Activated CD8-positive, alpha-beta memory T cell treated with anti-CD3 and anti-CD28 coated beads, Interleukin-2, amount 50 U/mL, for 24 hours (primary cell): ENCODE data around the gene BTF3.
"Not testable (repeated sequence)": the region's sequence is repeated elsewhere in the genome, so short reads cannot be mapped to it uniquely, and the experiment has no call there.

Source experiments
- DNase-seq: peaks from one replicate; pipeline ENCODE4 v3.0.0-alpha.2; 2020; ENCODE audit errors: extremely low read depth

The BTF3 gene

GRCh38 chr5:73486119-73486899 is 11.9 kb upstream of the BTF3 start:
- DNase-seq = no peak

DNA sequence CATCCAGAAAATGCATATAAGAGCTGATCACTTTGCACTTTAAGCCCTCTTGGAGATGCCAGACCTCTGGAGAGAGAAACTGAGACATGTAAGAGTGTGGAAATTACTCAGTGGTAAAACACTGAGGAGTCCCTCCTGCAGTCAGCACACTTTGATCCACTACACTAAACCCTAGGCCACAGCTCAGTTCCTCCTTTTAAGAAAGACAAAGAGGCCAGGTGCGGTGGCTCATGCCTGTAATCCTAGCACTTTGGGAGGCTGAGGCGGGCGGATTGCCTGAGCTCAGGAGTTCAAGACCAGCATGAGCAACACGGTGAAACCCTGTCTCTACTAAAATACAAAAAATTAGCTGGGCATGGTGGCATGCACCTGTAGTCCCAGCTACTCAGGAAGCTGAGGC is 11.0 kb upstream of the BTF3 start:
- not testable (repeated sequence) for DNase-seq

DNA sequence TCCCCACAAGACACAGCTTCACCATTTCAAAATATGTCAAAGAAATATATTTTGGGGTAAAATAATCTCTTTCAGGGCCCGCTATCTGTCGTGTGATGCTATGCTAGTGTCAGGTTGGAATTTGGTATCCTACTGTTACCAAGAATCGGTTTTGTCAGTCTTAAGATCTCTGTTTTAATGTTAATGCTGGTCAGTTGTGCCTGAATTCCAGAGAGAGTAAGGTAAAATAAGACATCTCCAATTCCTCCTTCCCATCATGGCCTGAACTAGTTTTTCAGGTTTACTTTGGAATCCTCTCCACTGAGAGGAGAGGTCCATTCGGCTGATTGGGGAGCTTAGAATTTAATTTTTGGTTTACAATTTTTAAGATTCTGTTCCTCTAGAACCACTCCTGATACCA is 10.4 kb upstream of the BTF3 start:
- no peak for DNase-seq

DNA sequence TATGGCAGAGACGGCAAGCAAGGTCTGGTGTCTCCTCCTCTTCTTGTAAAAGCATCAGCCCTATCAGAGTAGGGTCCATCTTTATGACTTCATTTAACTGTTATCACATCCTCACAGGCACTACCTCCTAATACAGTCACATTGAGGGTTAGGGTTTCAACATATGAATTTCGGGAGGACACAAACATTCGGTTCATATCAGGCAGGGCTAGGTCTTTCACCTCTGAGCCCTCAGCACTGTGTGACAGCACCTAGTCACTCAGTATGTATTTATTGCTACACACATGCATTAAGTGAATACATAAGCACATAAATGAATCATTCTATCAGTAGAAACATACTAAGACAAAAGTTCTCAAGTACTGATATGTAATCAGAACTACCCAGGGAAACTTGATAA is 9.4 kb upstream of the BTF3 start:
- no peak for DNase-seq

GRCh38 chr5:73490088-73490487 is 8.2 kb upstream of the BTF3 start:
- DNase-seq = no peak

- no peak for DNase-seq
These were observed 7.1 kb upstream of the BTF3 start for GRCh38 chr5:73491155-73491554.

DNA sequence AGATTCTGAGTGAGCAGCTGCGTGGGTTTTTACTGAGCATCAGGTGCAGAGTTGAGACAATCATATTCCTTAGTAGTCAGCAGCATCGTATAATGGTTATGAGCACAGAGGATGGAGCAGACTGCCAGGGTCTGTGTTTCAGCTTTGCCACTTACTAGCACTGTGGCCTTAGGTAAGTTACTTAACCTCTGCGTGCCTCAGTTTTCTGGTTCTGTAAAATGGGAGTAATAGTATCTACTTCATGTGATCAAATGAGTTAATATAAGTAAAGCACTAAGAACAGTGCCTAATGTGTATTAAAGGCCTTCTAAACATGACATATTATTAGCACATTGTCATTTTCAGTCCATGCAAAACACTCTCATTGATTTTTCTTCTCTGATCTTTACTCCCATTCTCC is 4.8 kb upstream of the BTF3 start:
- no peak for DNase-seq

DNA sequence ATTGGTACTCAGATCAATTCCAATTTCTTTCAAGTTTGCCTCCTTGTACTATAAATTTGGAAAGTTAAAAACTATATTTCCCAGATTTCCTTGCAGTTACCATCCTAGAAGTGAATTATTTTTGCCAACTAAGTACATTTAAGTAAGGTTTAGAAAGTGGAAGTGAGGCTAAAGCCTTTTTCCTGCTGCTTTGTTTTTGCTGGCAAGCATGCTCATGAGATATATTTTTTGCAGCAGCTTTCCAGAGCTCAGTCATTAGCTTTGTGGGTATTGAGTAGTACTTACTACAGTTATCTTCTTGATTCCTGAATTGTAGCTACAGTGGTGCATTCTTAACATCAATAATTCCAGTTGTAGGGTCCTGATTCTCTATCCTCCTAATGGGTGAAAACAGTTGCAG is 3.5 kb upstream of the BTF3 start:
- no peak for DNase-seq

DNA sequence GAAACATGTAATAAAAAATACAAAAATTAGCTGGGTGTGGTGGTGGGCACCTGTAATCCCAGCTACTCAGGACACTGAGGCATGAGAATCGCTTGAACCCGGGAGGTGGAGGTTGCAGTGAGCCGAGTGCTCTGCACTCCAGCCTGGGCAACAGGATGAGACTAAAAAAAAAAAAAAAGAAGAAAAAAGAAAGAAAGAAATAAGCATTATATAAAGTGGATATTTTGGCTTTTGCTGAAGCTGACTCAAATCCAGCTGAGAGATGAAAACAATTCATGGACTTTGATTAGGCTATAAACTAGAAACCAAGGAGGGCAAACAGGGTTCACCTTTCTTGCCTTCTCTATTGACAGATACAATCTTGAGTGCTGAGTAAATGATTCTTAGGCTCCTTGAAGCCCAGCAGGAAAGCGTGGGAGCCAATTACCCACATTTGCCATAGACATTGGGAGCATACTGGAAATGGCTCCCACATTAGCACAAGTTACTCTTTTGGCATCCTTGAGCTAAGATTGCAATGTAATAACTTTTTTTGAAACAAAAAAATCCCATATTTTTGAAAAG is 2.4 kb upstream of the BTF3 start:
- DNase-seq = no peak

- no peak for DNase-seq
These were observed 1.2 kb upstream of the BTF3 start for GRCh38 chr5:73496984-73497457.

DNA sequence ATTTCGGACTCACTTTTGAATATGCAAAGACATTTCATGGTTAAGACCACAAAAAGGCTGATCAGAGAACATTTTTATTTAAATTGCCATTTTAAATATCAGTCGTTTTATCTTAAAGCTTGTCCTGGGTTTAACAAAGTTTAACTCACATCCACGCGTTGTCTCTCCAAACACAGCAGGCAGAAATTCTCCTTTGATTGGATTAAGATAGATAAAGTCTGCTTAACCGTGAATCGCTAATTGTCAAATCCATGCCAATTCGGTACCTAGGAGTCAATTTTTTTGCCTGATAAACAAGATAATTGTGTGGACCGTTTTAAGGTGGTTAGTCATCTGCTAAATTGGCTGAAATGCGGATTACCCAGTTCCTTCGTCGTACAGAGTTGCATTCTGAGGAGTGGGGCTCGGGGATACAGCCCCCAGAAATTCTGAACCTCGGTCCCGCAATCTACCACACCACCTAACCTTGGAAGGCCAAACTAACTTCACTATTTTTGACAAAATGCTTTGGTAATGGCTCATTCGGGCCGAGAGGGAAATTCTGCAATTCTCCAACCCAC is 665 bp upstream of the BTF3 start:
- no peak for DNase-seq

DNA sequence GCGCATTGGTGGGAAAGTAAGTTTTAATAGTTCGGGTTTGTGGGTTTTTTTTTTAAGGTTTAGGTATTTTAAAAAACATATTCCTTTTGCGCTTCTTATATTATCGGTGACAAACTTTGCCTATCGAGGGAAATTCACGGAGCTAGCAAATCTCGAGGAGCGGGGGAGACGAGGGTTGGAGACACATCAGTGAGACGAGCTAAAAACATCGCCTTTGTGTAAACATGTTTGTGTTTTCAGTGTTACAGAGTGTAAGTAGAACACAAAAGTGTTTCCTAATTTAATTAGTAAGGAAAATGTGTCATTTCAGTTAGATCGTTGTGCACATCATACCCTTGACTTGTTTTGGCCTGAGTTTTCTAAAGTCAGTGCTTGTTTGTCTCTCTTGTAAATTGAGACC is 945 bp downstream of the BTF3 start:
- no peak for DNase-seq

- DNase-seq = no peak
These were observed 1.5 kb downstream of the BTF3 start for GRCh38 chr5:73499756-73500155.

DNA sequence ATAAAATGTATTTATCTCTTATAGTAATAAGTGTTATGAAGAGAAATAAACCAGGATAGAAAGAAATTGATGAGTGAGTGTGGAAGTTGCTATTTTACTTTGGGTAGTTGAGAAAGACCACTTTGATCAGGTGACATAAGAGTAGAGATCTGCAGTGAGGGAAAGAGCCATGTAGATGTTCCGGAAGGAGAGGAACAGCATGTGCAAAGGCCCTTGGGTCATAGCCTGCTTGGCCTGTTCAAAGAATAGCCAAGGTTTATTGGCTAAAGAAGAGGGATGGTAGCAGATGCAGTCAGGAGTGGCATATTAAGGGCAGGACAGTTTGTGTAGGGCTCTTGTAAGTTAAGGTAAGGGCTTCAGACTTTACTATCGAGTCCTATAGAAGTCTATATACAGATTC is 3.2 kb downstream of the BTF3 start:
- no peak for DNase-seq

GRCh38 chr5:73506459-73506955 is 8.3 kb downstream of the BTF3 start:
- no peak for DNase-seq

GRCh38 chr5:73507062-73507461 is 8.8 kb downstream of the BTF3 start:
- no peak for DNase-seq

DNA sequence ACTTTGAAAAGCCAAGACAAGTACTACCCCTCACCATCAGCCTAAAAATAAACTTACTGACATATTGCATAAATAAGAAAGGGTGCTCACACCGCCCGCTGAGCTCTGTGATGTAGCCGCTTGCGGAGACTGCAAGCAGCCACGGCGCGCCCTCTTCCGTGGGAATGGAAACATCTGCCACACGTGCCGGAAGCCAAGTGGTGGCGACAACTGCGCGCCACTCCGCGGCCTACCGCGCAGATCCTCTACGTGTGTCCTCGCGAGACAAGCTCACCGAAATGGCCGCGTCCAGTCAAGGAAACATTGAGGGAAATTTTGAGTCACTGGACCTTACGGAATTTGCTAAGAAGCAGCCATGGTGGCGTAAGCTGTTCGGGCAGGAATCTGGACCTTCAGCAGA is 10.3 kb downstream of the BTF3 start:
- DNase-seq = not testable (repeated sequence)

- DNase-seq = no peak
These were observed 15.8 kb downstream of the BTF3 start for GRCh38 chr5:73513996-73514395.

DNA sequence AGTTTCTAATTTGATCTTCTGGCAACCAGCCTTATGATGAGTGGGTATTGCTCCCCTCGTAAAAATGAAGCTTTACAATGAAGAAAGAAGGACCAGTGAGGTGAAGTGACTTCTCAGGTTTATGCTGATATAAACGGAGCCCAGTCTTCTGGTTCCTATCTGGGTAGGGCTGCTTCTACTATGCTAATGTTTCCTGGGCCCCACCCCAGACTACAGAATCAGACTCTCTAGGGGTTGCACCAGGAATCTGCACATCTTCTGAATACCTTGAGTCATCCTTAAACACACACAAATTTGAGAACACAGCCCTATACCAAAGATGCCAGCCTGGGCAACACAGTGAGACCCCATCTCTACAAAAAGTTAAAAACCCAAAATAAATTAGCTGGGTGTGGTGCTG is 16.2 kb downstream of the BTF3 start:
- DNase-seq = no peak

DNA sequence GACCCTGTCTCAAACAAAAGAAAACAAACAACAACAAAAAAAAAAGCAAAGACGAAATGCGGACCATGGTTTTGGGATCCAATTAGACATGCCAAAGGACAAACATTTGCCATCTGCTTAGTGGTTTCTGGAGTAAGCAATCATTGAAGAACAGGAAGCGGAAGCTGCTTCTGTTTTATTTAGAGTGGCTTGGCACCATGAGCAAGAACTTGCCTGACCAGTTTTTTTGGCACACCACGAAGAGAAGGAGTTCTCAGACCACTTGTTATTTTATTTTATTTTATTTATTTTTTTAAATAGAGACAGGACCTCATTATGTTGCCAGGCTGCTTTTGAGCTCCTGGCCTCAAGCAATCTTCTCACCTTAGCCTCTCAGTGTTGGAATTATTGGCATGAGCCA is 17.0 kb downstream of the BTF3 start:
- DNase-seq = no peak

GRCh38 chr5:73519531-73520283 is 21.5 kb downstream of the BTF3 start:
- peak; percentile 45 for DNase-seq

DNA sequence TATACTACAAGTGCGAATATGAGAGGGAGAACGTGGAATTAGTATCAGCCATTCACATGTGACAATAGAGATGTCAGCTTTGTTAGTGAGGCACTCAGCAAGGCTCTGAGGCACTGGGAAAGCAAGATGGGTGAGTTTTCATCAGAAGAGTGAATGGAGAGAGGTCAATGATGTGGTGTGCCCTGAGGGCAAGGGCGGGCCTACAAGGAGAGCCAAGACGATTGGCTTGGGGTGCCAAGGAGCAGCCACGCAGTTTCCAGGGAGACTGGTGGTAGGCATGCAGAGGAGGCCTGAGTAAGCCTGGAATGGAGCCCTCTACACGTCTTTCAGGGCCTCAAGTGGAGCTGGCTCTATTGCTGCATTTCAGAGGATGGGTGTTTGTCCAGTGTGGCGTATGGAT is 24.7 kb downstream of the BTF3 start:
- DNase-seq = no peak
